Transverse colon (tissue), 3 donors: ENCODE measurements around the gene ORMDL3.

Source experiments
- POLR2A ChIP-seq: fragments of 450-650 bp; IDR thresholded peaks from one replicate; pipeline ENCODE4 v1.6.1; 2016; ENCODE audit warnings: antibody characterized with exemption, mild to moderate bottlenecking, moderate library complexity
- TF ChIP-seq, protein P1 (sequence below), 5 experiments: fragments of 200-600 bp in 3 of 5; fragments of 450-650 bp in 2 of 5; sonication (generic) in 3 of 5; IDR thresholded peaks; 1 replicate in 2 of 5; 2 replicates in 3 of 5; pipeline ENCODE4 v1.5.1; 2016 to 2017; ENCODE audit warnings: antibody characterized with exemption in 5 of 5, inconsistent platforms in 3 of 5, mild to moderate bottlenecking in 2 of 5, moderate library complexity in 1 of 5

DNA sequence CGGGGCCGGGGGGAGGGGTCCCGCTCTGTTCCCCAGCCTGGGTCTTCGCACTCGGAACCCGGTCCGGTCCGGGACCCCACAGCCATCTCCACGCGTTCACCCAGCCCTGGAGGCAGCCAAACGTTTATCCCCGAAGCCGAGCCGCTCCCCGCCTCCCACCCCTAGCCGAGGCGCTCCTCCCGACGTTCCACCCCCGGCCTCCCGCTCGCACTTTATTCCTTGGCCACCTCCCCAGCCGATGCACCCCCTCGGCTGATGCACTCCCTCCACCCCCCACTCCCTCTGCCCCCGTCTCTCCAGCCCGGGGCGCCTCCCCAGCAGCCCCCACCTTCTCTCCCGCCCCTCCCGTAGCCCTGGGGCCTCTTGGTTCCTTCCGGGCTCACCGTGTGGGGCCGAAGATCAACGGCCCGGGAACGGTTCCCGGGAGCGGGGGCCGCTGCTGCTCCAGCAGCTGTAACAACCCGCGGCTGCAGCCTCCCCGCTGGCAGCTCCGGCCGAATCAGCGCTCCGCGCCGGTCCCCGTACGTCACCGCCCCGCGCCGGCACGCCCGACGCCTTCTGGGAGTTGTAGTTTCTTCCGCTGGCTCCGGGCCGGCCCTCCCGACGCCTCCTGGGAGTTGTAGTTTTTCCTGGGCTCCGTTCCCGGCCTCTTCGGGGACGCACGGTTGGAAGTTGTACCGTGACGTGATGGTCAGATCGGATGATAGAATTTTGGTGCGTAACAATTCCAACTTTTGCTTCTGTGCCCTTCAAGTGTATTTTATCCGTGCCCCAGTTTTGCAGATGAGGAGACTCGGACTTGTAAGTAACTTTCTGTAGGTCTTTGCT, at the start of gene ORMDL3, which contains the start of gene LRRC3C:
- peak; percentile 85 for TF ChIP-seq POLR2A
- TF ChIP-seq, protein P1, sequence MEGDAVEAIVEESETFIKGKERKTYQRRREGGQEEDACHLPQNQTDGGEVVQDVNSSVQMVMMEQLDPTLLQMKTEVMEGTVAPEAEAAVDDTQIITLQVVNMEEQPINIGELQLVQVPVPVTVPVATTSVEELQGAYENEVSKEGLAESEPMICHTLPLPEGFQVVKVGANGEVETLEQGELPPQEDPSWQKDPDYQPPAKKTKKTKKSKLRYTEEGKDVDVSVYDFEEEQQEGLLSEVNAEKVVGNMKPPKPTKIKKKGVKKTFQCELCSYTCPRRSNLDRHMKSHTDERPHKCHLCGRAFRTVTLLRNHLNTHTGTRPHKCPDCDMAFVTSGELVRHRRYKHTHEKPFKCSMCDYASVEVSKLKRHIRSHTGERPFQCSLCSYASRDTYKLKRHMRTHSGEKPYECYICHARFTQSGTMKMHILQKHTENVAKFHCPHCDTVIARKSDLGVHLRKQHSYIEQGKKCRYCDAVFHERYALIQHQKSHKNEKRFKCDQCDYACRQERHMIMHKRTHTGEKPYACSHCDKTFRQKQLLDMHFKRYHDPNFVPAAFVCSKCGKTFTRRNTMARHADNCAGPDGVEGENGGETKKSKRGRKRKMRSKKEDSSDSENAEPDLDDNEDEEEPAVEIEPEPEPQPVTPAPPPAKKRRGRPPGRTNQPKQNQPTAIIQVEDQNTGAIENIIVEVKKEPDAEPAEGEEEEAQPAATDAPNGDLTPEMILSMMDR (IDR thresholded peaks at IDR 0.05): no peak
